Trophoblast cell (in vitro differentiated cells and primary cell): ENCODE measurements around the gene GJA10.
A peak's percentile ranks its signal among the peaks of the same experiment; 100 is the strongest.
"Not testable (repeated sequence)": the region's sequence is repeated elsewhere in the genome, so short reads cannot be mapped to it uniquely, and the experiment has no call there.

Experiments used
- DNase-seq, 2 donors: peaks; one replicate each; pipeline ENCODE4 v3.0.0-alpha.2; 2016
- H2AFZ ChIP-seq: 2 replicates; pipeline ENCODE4 v1.6.1; 2013; ENCODE audit warnings: low read length, moderate library complexity, mild to moderate bottlenecking; ENCODE audit not compliant: insufficient read depth, poor library complexity
- H2AK5ac ChIP-seq: 2 replicates; pipeline ENCODE4 v1.6.1; 2013; ENCODE audit warnings: mild to moderate bottlenecking, low read length
- H2BK120ac ChIP-seq: 2 replicates; pipeline ENCODE4 v1.6.1; 2013; ENCODE audit warnings: low read length, mild to moderate bottlenecking, moderate library complexity; ENCODE audit not compliant: insufficient read depth, poor library complexity
- H2BK12ac ChIP-seq: 2 replicates; pipeline ENCODE4 v1.6.1; 2013; ENCODE audit warnings: mild to moderate bottlenecking, low read length, moderate library complexity
- H2BK5ac ChIP-seq: 2 replicates; pipeline ENCODE4 v1.6.1; 2013; ENCODE audit warnings: low read length, low read depth, moderate library complexity, mild to moderate bottlenecking; ENCODE audit not compliant: poor library complexity
- H3K14ac ChIP-seq: 2 replicates; pipeline ENCODE4 v1.6.1; 2013; ENCODE audit warnings: mild to moderate bottlenecking, low read length
- H3K18ac ChIP-seq: 2 replicates; pipeline ENCODE4 v1.6.1; 2013; ENCODE audit warnings: mild to moderate bottlenecking, low read length
- H3K23ac ChIP-seq: 2 replicates; pipeline ENCODE4 v1.6.1; 2013; ENCODE audit warnings: low read length
- H3K27ac ChIP-seq: 2 replicates; pipeline ENCODE4 v1.5.1; 2013; ENCODE audit warnings: low read depth, mild to moderate bottlenecking, inconsistent platforms, low read length, moderate library complexity
- H3K27me3 ChIP-seq: 2 replicates; pipeline ENCODE4 v1.6.1; 2013; ENCODE audit warnings: inconsistent platforms, mild to moderate bottlenecking, low read length, moderate library complexity; ENCODE audit not compliant: insufficient read depth
- H3K36me3 ChIP-seq, 2 experiments: 1 replicate in 1 of 2; 2 replicates in 1 of 2; pipeline ENCODE4 v1.6.1; 2013; ENCODE audit warnings: low read length in 2 of 2, mild to moderate bottlenecking in 2 of 2, moderate library complexity in 1 of 2; ENCODE audit not compliant: insufficient read depth in 2 of 2, control insufficient read depth in 1 of 2
- H3K4ac ChIP-seq: 2 replicates; pipeline ENCODE4 v1.6.1; 2013; ENCODE audit warnings: low read depth, mild to moderate bottlenecking, low read length, moderate library complexity
- H3K4me1 ChIP-seq, 2 experiments: 1 replicate in 1 of 2; 2 replicates in 1 of 2; pipeline ENCODE4 v1.6.1; 2013; ENCODE audit warnings: low read length in 2 of 2, mild to moderate bottlenecking in 2 of 2, moderate library complexity in 1 of 2; ENCODE audit not compliant: insufficient read depth in 2 of 2, control insufficient read depth in 1 of 2
- H3K4me2 ChIP-seq: 2 replicates; pipeline ENCODE4 v1.6.1; 2013; ENCODE audit warnings: inconsistent platforms, mild to moderate bottlenecking, low read length, moderate library complexity
- H3K4me3 ChIP-seq: 2 replicates; pipeline ENCODE4 v1.5.1; 2013; ENCODE audit warnings: mild to moderate bottlenecking, low read depth, low read length, inconsistent platforms
- H3K79me1 ChIP-seq: one replicate; pipeline ENCODE4 v1.6.1; 2013; ENCODE audit warnings: low read length
- H3K79me2 ChIP-seq: 2 replicates; pipeline ENCODE4 v1.6.1; 2013; ENCODE audit warnings: low read length, mild to moderate bottlenecking; ENCODE audit not compliant: control insufficient read depth, insufficient read depth, poor library complexity
- H3K9ac ChIP-seq: 2 replicates; pipeline ENCODE4 v1.6.1; 2013; ENCODE audit warnings: mild to moderate bottlenecking, low read length
- H3K9me3 ChIP-seq: 2 replicates; pipeline ENCODE4 v1.6.1; 2013; ENCODE audit warnings: low read depth, mild to moderate bottlenecking, control low read depth, inconsistent platforms, low read length; ENCODE audit not compliant: insufficient read depth
- H4K12ac ChIP-seq: 2 replicates; pipeline ENCODE4 v1.6.1; 2013; ENCODE audit warnings: low read depth, mild to moderate bottlenecking, low read length, moderate library complexity
- H4K8ac ChIP-seq: 2 replicates; pipeline ENCODE4 v1.6.1; 2013; ENCODE audit warnings: low read depth, mild to moderate bottlenecking, low read length, moderate library complexity
- H4K91ac ChIP-seq: one replicate; pipeline ENCODE4 v1.6.1; 2013; ENCODE audit warnings: low read depth, mild to moderate bottlenecking, low read length, moderate library complexity
- WGBS: extraction: QIAGEN DNeasy Blood & Tissue Kit; methylation state at CpG from one replicate; pipeline ENCODE4 v1.1.7; 2013; ENCODE audit warnings: missing lambda C conversion rate; ENCODE audit not compliant: insufficient read length, insufficient coverage; ENCODE audit errors: extremely low coverage; 5-methylcytosine and 5-hydroxymethylcytosine counted together

The GJA10 gene

GRCh38 chr6:89888138-89888514 lies 6.1 kb upstream of the GJA10 start:
- DNase-seq = no peak
- Histone ChIP-seq H2BK5ac (no peak overlapping the region), H4K12ac (no peak overlapping the region), H3K9me3 (peaks cover 1% of the 10 kb centered on the region), H3K79me1 (no peaks in the 10 kb centered on the region), H3K9ac (no peak overlapping the region), H2AFZ (no peak overlapping the region), H3K4ac (no peak overlapping the region), H3K4me3 (no peak overlapping the region), H3K79me2 (no peaks in the 10 kb centered on the region), H3K4me1 (no peaks in the 10 kb centered on the region), H3K23ac (no peak overlapping the region), H3K27ac (no peak overlapping the region), H4K8ac (no peak overlapping the region), H2BK120ac (no peak overlapping the region), H3K18ac (no peak overlapping the region), H3K27me3 (no peaks in the 10 kb centered on the region), H3K36me3 (no peaks in the 10 kb centered on the region), H4K91ac (no peak overlapping the region), H3K14ac (no peak overlapping the region), H3K4me2 (no peak overlapping the region), H2BK12ac (no peak overlapping the region), H2AK5ac (no peak overlapping the region)
- no CpG with 5 or more reads among the region's 7 CpGs for WGBS

GRCh38 chr6:89888871-89889270 lies 5.4 kb upstream of the GJA10 start:
- Histone ChIP-seq H3K4ac (no peak overlapping the region), H3K4me1 (no peaks in the 10 kb centered on the region), H4K12ac (no peak overlapping the region), H2AFZ (no peak overlapping the region), H3K23ac (no peak overlapping the region), H2BK5ac (no peak overlapping the region), H3K27me3 (no peaks in the 10 kb centered on the region), H3K9ac (no peak overlapping the region), H3K9me3 (peaks cover 1% of the 10 kb centered on the region), H3K79me2 (no peaks in the 10 kb centered on the region), H4K91ac (no peak overlapping the region), H3K4me3 (no peak overlapping the region), H3K14ac (no peak overlapping the region), H3K36me3 (no peaks in the 10 kb centered on the region), H3K4me2 (no peak overlapping the region), H3K27ac (no peak overlapping the region), H2BK12ac (no peak overlapping the region), H2AK5ac (no peak overlapping the region), H3K79me1 (no peaks in the 10 kb centered on the region), H2BK120ac (no peak overlapping the region), H4K8ac (no peak overlapping the region), H3K18ac (no peak overlapping the region)
- no peak for DNase-seq
- WGBS = no CpG with 5 or more reads among the region's 3 CpGs

DNA sequence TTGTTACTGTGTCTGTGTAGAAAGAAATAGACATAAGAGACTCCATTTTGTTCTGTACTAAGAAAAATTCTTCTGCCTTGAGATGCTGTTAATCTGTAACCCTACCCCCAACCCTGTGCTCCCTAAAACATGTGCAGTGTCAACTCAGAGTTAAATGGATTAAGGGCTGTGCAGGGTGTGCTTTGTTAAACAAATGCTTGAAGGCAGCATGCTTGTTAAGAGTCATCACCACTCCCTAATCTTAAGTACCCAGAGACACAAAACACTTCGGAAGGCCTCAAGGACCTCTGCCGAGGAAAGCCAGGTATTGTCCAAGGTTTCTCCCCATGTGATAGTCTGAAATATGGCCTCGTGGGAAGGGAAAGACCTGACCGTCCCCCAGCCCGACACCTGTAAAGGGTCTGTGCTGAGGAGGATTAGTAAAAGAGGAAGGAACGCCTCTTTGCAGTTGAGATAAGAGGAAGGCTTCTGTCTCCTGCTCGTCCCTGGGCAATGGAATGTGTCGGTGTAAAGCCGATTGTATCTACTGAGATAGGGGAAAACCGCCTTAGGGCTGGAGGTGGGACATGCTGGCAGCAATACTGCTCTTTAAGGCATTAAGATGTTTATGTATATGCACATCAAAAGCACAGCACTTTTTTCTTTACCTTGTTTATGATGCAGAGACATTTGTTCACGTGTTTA lies 3.3 kb upstream of the GJA10 start:
- not testable (repeated sequence) for H3K18ac ChIP-seq, H3K14ac ChIP-seq, H3K4me1 ChIP-seq, H3K9ac ChIP-seq, H3K4me3 ChIP-seq, H2AK5ac ChIP-seq, H3K36me3 ChIP-seq, H3K4ac ChIP-seq, H4K91ac ChIP-seq, H3K27me3 ChIP-seq, H3K9me3 ChIP-seq, H3K23ac ChIP-seq, H2BK5ac ChIP-seq, H4K8ac ChIP-seq, H2BK120ac ChIP-seq, H2BK12ac ChIP-seq, H3K79me1 ChIP-seq, H3K27ac ChIP-seq, H4K12ac ChIP-seq, H3K79me2 ChIP-seq, H2AFZ ChIP-seq, H3K4me2 ChIP-seq
- no CpG with 5 or more reads among the region's 11 CpGs for WGBS
- DNase-seq = peak; percentile 67 to 81

DNA sequence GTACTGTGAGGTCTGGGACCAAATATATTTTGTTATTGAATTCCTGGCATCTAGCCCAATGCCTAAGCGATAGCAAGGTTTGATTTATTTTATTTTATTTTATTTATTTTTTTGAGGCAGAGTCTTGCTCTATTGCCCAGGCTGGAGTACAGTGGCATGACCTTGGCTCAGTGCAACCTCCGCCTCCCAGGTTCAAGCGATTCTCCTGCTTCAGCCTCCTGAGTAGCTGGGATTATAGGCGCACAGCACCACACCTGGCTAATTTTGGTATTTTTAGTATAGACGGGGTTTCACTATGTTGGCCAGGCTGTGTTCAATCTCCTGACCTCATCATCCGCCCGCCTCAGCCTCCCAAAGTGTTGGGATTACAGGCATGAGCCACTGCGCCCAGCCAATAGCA lies 1.7 kb upstream of the GJA10 start:
- not testable (repeated sequence) for H2BK12ac ChIP-seq, H3K23ac ChIP-seq, H4K91ac ChIP-seq, H4K12ac ChIP-seq, H4K8ac ChIP-seq, H3K36me3 ChIP-seq, H3K9me3 ChIP-seq, H3K4me2 ChIP-seq, H2AK5ac ChIP-seq, H3K27me3 ChIP-seq, H3K4me1 ChIP-seq, H2AFZ ChIP-seq, H3K9ac ChIP-seq, H3K79me2 ChIP-seq, H3K4ac ChIP-seq, H2BK5ac ChIP-seq, H3K27ac ChIP-seq, H2BK120ac ChIP-seq, H3K4me3 ChIP-seq, H3K14ac ChIP-seq, H3K18ac ChIP-seq, H3K79me1 ChIP-seq
- WGBS = no CpG with 5 or more reads among the region's 8 CpGs
- DNase-seq = peak in 1 of 2 donors; percentile 30
